Fibroblast of skin of left quadriceps (primary cell): ENCODE data around the gene CNTNAP2.

ENCODE experiments used
- DNase-seq, 2 experiments: peaks; one replicate each; pipeline ENCODE4 v3.0.0-alpha.2; 2013; ENCODE audit warnings: low read depth in 2 of 2

Gene CNTNAP2

DNA sequence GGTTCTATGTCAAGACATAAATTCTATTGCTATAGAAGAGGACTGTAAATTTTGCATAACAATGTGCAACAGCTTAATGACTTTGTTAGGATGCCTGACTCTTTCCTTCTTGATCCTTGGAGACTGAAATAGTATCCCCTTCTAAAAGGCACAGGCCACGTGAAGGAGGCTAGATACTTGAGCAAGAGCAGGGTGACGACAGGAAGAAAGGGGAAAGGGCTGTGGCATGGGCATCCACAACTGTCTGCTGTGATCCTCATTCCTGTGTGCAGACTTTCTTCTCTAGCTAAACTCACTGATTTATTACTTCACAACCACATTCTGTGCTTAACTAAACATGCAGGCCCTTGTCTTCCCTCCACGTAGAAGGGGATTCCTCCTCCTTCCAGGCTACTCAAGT lies 1362.2 kb downstream of the CNTNAP2 start:
- DNase-seq: peak; percentile 26 to 38

DNA sequence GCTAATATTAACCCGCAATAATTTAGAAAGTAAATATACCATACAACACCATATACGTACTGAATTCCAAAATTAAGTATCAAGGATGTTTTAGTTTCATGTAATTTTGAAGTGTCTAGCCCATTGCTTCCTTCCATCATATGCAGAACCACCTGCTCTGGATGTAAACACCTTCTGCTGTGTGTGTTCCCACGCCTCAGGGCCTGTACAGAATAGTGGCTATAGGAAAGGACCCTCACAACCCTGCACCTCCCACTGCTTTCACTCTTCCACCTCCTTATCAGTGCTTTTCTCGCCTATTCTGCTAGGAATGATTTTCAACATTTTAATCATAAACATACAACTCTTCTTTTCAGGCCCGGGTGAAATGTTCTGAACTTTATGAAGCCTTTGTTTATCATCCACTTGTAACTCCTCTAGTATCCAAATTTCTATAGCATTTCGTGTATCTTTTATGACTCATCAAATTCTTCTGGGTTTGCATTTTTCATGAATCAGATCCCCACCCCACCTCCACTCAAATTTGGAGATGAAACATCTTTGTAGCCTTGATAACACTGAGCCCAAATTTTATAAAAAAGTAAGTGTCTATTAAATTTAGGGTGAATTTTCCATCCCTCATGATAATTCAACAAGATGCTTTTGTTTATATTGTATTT lies 1367.2 kb downstream of the CNTNAP2 start:
- DNase-seq: no peak

DNA sequence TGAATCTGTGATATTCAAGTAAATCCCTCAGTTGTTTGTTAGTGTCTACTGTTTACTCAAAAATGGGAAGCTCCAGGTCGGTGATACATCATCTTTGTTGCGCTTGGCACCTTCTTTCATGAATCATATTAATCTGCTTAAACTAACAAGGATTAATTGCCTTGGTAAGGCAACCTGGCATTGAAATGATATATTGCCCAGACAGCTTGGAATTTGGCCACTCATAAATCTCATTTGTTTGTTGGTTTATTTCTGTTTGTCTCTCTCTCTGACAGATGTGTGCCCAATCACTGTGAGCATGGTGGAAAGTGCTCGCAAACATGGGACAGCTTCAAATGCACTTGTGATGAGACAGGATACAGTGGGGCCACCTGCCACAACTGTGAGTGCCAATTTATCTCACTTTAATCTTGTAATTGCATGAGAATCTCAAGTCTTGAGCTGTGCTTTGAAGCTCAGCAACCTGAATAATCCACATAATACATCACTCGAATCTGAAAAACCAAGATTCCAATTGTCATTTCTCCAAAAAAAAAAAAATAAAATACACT lies 1369.1 kb downstream of the CNTNAP2 start:
- DNase-seq: no peak

DNA sequence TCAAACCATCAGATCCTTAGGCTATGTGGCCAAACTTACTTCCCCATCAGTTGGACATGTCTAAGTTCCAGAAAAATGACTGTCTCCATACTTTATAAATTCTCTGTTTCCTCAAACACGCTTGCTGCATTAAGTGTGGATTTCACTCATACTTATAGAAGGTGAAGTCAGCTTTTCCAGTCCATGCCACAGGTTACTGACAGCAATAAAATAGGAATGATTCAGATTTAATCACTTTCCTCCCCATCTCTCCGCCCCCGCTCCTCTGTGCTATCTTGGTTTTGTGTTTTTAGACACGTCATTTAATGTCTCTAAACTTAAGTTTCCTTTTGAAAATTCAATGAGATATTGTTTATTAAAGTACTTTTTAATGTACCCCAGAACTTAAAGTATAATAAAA lies 1376.0 kb downstream of the CNTNAP2 start:
- DNase-seq: peak in 1 of 2 experiments; percentile 29

DNA sequence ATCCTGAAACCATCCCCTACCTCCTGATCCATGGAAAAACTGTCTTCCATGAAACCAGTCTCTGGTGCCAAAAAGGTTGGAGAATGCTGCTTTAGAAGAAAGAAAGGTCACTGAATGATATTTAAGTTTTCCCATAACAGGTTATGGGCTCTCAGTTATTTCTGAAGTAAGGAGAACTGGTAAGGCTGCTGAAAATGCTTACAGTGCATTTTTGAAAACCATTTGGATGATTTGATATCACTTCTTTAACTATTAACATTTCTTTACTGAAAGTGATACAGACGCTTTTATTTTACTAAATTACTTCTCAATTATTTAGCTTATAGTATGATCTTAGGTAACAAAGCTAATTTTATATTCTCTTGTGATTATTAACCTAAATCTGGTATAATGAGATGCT lies 1379.6 kb downstream of the CNTNAP2 start:
- DNase-seq: no peak

DNA sequence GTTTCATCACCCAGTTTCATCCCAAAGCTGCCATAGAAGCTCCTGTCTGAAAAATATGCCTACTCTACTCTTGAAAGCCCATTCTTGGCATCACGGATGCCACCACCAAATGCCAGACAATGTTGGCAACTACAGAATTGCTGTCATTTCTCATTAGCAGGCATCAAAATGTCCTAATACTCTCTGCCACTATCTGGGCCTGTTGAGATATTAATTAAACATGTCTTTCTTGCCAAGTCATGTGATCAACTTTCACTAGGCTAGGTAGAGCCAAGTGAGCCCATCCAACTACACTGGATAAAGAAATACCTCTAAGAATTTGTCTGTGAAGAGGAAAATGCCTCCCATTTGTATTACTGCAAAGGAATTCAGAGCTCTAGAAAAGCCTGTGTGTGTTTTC lies 1380.6 kb downstream of the CNTNAP2 start:
- no peak for DNase-seq

DNA sequence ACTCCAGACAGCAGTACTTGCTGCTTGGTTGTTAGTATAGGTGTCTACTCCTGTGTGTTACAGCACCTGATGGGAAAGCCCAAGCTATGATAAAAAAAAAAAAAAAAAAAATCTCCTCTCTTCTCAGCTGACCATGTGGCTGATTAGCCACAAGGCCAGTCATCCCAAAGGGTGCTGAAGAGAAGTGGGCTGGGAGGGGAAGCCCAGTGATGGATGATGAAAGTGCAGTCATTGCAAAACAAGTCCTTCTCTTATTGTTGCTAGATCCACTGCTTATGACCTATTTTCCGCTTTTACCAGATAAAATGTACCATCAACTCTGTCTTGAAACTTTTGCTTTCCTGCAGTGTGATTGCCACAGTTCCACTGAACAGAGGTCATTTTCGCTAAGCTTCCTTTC lies 1381.5 kb downstream of the CNTNAP2 start:
- no peak for DNase-seq

DNA sequence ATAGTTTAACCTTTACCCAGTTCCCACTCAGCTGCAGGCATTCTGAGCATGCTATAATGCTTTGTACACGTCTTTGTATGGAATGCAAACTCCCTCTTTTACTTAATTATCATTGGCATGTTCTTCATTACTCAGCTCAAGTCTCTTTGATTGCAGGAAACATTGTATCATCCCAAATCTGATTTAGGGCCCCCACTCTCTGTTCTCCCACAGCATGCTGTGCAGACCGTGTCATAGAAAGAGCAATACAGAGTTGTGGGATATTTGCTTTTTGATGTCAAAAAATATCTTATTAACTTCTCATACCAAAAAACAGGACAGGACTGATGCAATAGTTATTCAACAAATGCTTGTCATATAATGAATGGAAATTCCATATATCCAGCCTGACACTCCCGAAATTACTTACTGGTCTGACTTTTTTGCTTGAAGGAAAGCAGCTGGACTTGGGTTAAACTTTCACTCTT lies 1392.5 kb downstream of the CNTNAP2 start:
- peak; percentile 81 for DNase-seq

DNA sequence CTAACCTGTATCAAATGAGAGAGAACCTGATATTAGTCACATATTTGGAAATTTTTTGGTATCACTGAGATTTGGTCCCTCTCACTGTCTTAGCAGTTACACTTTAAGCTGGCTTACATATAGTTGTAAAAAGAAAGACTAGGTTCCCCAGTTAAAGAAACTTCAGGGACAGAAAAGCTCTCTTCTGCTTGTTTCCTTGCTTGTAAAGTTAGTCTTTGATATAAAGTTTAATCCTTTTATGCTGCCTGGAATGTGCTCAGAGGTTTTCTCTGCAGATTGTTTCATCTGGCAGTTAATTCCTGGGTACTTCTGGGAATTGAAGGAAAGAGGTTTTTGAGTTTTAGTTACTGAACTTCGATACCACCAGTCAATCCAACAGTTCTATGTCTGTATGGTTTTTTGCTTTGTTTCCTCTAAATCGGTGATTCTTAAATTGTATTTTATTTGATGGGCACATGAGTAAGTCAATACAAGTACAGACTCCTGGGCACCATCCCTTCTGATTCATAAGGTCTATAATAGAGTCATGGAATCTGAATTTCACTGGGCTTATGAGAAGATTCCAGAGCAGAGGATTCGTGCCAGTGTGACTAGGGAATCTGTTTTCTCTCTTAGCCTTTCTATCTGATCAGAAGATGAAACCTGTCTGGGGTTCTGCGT lies 1393.1 kb downstream of the CNTNAP2 start:
- no peak for DNase-seq

DNA sequence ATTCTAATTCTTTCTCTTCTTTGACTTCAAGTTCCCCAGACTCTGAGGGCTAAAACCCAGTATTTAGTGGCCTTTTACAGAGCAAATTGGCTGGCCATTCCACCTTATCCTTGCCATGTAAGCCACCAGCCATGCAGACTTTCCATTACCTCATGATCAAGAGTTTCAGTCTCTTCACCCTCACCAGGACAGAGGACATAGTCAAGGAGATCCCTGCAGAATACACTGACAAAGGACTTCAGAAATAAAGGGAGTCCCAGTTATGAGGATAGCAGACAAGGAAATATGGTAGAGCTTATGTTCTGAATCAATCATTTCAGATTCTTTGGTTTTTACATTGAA lies 1393.6 kb downstream of the CNTNAP2 start:
- no peak for DNase-seq

DNA sequence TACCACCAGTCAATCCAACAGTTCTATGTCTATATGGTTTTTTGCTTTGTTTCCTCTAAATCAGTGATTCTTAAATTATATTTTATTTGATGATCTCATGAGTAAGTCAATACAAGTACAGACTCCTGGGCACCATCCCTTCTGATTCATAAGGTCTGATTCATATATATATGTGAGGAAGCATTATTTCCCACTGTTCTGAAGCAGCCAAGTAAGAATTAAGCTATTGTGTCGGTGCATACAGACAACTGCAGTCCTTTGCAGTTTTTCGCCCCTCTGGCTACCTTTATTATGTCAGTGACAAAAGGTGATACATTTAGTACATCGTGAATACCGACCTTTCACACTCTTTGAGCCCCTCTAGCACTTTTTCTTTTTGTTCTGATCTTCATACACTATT lies 1394.3 kb downstream of the CNTNAP2 start:
- no peak for DNase-seq

DNA sequence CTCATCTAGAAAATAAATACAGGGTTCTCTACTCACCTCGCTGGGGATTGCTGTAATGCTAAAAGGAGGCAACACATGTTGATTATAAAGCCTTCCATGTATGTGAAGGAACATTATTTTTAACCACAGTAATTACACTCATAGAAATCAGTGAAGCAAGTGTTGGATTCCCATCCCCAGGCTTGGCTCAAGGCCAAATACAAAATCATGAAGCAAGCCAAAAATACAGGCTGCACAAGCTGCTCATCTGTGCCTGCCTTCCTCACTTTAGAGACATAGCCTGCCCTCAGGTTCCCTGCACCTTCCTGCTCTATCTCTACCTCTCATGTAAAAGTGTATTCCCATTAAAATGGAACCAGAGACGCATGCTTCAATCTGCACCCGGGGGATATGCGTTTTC lies 1396.8 kb downstream of the CNTNAP2 start:
- no peak for DNase-seq

DNA sequence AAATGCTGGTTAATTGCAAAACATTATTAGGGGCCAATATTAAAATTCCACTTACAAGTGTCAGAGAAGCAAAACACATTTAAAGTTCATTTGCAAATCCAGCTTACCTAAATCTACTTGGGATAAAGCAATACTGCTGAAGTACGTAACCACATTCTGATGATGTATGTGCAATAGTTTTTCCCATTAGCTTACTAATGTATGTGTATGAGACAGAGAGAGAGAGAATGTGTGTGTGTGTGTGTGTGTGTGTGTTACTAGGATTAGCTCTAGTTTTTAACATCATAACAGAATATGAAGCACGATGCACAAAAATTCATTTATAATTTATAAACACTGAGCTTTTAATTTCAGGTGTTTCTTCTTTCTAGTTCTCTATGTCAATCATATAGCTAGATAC lies 1399.8 kb downstream of the CNTNAP2 start:
- DNase-seq: no peak

DNA sequence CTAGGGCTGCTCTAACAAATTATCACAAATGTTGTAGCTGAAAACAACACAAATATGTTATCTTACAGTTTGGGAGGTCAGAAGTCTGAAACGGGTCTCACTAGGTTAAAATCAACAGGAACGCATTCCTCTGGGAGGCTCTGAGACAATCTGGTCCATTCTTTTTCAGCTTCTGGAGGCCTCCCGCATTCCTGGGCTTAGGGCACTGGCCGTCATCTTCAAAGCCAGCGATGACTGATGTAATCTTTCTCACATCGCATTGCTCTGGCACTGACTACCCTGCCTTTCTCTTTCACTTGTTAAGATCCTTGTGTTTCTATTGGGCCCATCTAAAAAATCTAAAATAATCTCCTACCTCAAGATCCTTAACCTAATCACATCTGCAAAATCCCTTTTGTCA lies 1402.5 kb downstream of the CNTNAP2 start:
- no peak for DNase-seq

DNA sequence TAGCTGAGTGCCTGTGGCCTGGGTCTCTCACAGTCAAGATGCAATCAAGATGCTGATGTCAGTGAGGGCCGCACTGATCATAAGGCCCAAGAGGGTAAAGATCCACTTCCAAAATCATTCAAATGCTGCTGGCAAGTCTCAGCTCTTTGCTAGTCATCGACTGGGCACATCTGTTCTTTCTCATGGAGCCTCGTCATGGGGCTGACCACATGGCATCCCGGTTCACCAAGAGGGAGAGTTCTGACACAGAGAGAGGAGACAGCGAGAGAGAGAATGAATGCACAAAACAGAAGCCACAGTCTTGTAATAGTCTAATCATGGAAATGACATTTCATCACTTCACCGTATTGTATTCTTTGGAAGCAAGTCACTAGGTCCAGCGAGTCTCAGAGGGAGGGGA lies 1406.5 kb downstream of the CNTNAP2 start:
- no peak for DNase-seq

DNA sequence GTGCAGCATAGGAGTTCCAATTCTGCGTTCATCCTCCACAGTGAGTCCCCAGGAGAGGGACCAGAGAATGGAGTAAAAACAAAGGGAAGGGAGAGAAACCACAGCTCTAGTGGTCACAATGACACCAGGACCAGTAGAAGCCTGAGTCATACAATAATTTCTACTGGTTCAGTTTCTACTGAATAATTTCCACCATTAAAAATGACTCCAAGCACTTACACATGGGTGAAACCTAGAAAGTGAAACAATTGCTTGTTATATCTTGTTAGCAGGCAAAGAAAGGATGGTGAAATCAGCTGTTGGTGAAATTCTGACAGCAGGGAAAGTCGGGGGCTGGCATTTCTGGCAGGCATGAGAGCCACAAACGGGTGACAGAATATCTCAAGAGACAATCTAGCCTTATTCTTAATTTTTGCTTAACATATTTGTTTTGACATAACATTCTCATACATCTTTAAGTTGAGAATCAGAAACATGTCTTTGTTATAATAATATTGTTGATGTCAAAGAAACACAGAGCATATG lies 1408.2 kb downstream of the CNTNAP2 start:
- DNase-seq: no peak

DNA sequence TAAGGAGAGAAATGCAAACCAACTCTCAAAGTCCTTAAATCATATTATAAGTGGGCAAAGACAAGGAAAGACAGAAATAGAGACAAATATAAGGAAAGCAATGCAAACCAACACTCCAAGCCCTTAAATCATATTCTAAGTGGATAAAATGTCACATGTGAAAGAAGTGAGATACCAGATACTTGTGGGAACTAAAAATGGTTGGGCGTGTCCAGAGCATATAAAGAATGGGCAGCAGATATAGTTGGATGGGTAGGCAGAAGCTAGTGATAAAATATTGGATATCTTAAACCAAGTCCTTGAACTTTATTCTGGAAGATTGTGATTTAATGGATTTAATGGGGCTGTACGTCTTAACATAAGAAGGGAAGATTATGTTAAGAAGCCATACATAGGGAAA lies 1408.7 kb downstream of the CNTNAP2 start:
- no peak for DNase-seq

DNA sequence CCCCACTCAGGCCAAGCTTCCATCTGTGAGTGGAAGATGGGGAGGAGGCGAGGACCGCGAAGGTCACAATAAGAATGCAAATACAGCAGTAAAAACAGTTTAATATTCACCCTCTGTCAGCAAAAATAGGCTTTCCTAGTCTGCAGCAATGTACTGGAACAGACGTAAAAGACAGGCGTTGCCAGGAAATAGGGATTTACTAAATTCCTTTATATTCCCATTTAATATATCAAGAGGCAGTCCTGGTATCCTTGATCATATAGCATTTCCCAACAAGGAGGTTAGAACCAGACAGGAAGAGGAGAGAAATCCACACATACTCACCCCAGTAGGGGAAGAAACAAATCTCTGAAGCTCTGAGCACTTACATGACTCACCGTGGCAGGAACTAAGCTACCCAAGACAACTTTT lies 1419.1 kb downstream of the CNTNAP2 start:
- DNase-seq: peak; percentile 82 to 83

DNA sequence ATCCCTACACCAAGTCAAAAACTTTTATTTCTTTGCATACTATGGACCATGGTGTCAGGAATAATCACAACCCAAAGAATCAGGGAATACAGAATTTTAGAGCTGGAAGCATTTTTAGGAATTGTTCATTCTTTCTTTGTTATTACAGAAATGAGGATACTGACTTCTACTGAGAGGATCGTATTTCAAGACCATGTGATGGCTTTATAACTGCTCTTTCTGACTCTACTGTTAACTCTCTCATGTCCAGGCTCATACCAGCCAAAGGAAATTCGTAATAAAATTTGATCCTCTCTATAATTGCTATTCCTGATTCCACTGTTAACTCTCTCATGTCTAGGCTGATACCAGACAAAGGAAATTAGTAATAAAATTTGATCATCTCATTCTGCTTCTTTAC lies 1423.1 kb downstream of the CNTNAP2 start:
- DNase-seq: no peak

DNA sequence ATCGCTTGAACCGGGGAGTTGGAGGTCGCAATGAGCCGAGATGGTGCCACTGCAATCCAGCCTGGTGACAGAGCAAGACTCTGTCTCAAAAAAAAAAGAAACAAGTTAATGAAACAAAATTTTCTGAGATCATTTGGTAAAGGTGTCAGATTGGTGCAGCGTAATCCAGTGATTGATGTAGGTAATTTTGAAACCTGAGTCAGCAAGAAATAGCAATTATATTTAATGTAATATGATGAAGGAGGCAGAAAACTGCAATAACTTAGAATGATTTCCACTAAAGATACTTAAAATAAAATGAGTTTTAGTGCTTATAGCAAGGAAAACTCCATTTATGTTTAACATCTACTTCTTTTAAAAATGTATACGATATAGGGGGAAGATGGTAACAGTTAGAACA lies 1424.1 kb downstream of the CNTNAP2 start:
- DNase-seq: no peak

DNA sequence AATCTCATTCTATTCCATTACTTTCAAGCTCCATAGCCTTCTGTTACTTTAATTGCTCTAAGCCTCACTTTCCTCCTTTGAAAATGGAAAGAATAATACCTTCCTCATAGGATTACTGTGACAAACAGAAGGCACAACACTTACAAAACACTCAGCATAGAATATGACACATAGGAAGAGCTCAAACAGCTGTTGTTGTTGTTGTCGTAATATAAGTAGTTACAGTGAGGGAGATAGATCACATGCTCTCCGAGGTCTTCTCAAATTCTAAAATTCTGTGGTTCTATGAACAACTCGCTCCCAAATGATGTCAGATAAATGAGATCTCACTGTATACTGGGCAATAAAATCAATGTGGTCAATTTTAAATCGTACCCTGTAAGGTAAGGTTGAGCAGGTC lies 1424.7 kb downstream of the CNTNAP2 start:
- no peak for DNase-seq

DNA sequence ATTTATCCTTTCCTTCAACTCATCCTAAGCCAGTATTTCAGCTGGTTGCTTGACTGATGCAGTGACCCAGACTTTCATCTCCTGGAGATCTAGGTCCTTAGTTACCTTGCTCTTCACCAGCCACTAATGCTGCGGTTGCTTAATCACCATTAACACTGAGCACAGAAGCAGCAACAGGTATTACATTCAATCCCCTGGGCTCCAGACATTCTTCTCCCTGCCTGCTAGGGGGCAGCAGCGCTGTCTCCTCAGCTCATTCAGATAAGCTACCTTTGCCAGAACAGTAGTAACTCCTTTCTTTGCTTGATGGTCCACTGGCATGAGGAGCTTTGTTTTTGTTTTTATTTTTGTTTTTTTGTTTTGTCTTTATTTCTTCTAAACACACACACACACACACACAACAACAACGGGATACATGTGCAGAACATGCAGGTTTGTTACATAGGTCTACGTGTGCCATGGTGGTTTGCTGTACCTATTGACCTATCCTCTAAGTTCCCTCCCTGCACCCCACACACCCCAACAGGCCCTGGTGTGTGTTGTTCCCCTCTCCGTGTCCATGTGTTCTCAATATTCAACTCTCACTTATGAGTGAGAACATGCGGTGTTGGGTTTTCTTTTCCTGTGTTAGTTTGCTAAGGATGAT lies 1430.8 kb downstream of the CNTNAP2 start:
- no peak for DNase-seq

DNA sequence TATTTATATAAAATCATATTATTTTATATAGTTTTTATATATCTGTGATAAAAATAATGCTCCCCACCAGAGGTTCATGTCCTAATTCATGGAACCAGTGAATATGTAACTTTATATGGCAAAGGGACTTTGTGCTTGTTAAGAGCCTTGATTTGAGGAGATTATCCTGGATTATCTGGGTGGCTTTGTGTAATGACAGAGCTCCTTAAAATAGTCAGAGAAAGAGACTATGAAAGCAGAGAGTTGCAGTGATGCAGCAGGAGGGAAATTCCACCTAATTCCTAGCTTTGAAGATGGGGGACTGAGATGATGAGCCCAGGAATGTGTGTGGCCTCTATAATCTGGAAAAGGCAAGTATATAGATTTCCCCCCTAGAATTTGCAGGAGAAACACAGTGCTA lies 1439.7 kb downstream of the CNTNAP2 start:
- no peak for DNase-seq
